BLaER1 treated with 17β-estradiol and CSF1 and Interleukin-3, amounts not matched to agents 10 nM and 100 nM (cell line): Measurements from ENCODE around the gene IL12RB1.

Experiments
- H3K27ac ChIP-seq, 11 experiments: shearing (Covaris generic); formaldehyde crosslinking; 2 replicates each; pipeline ENCODE4 v1.8.1; 2022
- H3K27me3 ChIP-seq, 11 experiments: shearing (Covaris generic); formaldehyde crosslinking; 2 replicates each; pipeline ENCODE4 v1.8.1; 2022
- H3K36me3 ChIP-seq, 11 experiments: shearing (Covaris generic); formaldehyde crosslinking; 2 replicates each; pipeline ENCODE4 v1.8.1; 2022
- H3K4me1 ChIP-seq, 10 experiments: shearing (Covaris generic); formaldehyde crosslinking; 2 replicates each; pipeline ENCODE4 v1.8.1; 2022
- H3K4me2 ChIP-seq, 11 experiments: shearing (Covaris generic); formaldehyde crosslinking; 2 replicates each; pipeline ENCODE4 v1.8.1; 2022
- H3K4me3 ChIP-seq, 10 experiments: shearing (Covaris generic); formaldehyde crosslinking; 2 replicates each; pipeline ENCODE4 v1.8.1; 2022
- H3K9ac ChIP-seq, 11 experiments: shearing (Covaris generic); formaldehyde crosslinking; 2 replicates each; pipeline ENCODE4 v1.8.1; 2022
- H3K9me3 ChIP-seq, 11 experiments: shearing (Covaris generic); formaldehyde crosslinking; replicated peaks in 1 of 11; 2 replicates each; pipeline ENCODE4 v1.8.1; 2022
- H4K20me1 ChIP-seq, 11 experiments: shearing (Covaris generic); formaldehyde crosslinking; 2 replicates each; pipeline ENCODE4 v1.8.1; 2022
- Cebpa-rat ChIP-seq, 11 experiments: shearing (Covaris generic); IDR thresholded peaks; 2 replicates each; pipeline ENCODE4 v1.8.1; 2022

Gene IL12RB1

GRCh38 chr19:18020212-18021085 lies 66.3 kb downstream of the IL12RB1 start:
- Histone ChIP-seq H3K27me3 (no peaks in the 10 kb centered on the region), H3K9ac (peak overlapping the region in 4 of 11 experiments; percentile 82 to 90 (median 89); a peak in 8 of 22 replicates), H3K4me2 (peak overlapping the region; percentile 85 to 99 (median 92); a peak in 20 of 22 replicates), H3K4me3 (no peak overlapping the region), H3K9me3 (no peaks in the 10 kb centered on the region), H3K36me3 (peaks cover 2 to 4% (median 4%) of the 10 kb centered on the region in 11 experiments), H3K4me1 (peaks cover 76 to 98% (median 82%) of the 10 kb centered on the region in 10 experiments), H4K20me1 (no peaks in the 10 kb centered on the region; a peak in 1 of 22 replicates), H3K27ac (peak overlapping the region; percentile 93 to 100 (median 99); a peak in 20 of 22 replicates)
- no peak for TF ChIP-seq Cebpa-rat (IDR thresholded peaks at IDR 0.05)

- H3K36me3 ChIP-seq: peaks cover 31 to 34% (median 33%) of the 10 kb centered on the region in 11 experiments
- peaks cover 0 to 22% (median 0%) of the 10 kb centered on the region in 11 experiments; a peak in 6 of 22 replicates for H4K20me1 ChIP-seq
- no peaks in the 10 kb centered on the region for H3K9me3 ChIP-seq
- H3K27me3 ChIP-seq: no peaks in the 10 kb centered on the region
- H3K4me2 ChIP-seq: peak overlapping the region; percentile 40 to 80 (median 68)
- no peak overlapping the region for H3K4me3 ChIP-seq
- peak overlapping the region; percentile 3 to 75 (median 66); a peak in 21 of 22 replicates for H3K27ac ChIP-seq
- TF ChIP-seq Cebpa-rat (IDR thresholded peaks at IDR 0.05): no peak
- H3K9ac ChIP-seq: peak overlapping the region; percentile 16 to 63 (median 50); a peak in 18 of 22 replicates
- H3K4me1 ChIP-seq: peaks cover 57 to 97% (median 70%) of the 10 kb centered on the region in 10 experiments
Observed at GRCh38 chr19:18017275-18018083, 69.3 kb downstream of the IL12RB1 start.

- H3K9me3 ChIP-seq: no peaks in the 10 kb centered on the region
- no peaks in the 10 kb centered on the region for H3K27me3 ChIP-seq
- no peak for TF ChIP-seq Cebpa-rat (IDR thresholded peaks at IDR 0.05)
- H3K36me3 ChIP-seq: peaks cover 42 to 45% (median 44%) of the 10 kb centered on the region in 11 experiments
- no peak overlapping the region for H3K4me3 ChIP-seq
- H4K20me1 ChIP-seq: peaks cover 0 to 23% (median 0%) of the 10 kb centered on the region in 11 experiments; a peak in 6 of 22 replicates
- H3K4me2 ChIP-seq: peak overlapping the region; percentile 40 to 80 (median 68); a peak in 21 of 22 replicates
- H3K9ac ChIP-seq: peak overlapping the region in 9 of 11 experiments; percentile 18 to 55 (median 49); a peak in 13 of 22 replicates
- H3K4me1 ChIP-seq: peaks cover 45 to 86% (median 59%) of the 10 kb centered on the region in 10 experiments
- H3K27ac ChIP-seq: peak overlapping the region; percentile 4 to 75 (median 66); a peak in 19 of 22 replicates
Observed at GRCh38 chr19:18016209-18016910, 70.4 kb downstream of the IL12RB1 start.

- Histone ChIP-seq H3K27ac (peak overlapping the region in 7 of 11 experiments; percentile 12 to 47 (median 35); a peak in 15 of 22 replicates), H3K4me2 (peak overlapping the region in 3 of 11 experiments; percentile 3 to 31 (median 10); a peak in 2 of 22 replicates), H4K20me1 (peaks cover 7 to 44% (median 15%) of the 10 kb centered on the region in 11 experiments; a peak in 16 of 22 replicates), H3K9me3 (no peaks in the 10 kb centered on the region), H3K9ac (peak overlapping the region in 5 of 11 experiments; percentile 7 to 33 (median 20); a peak in 2 of 22 replicates), H3K4me3 (no peak overlapping the region), H3K27me3 (no peaks in the 10 kb centered on the region), H3K36me3 (peaks cover 64 to 67% (median 66%) of the 10 kb centered on the region in 11 experiments), H3K4me1 (peaks cover 42 to 83% (median 60%) of the 10 kb centered on the region in 10 experiments)
- TF ChIP-seq Cebpa-rat (IDR thresholded peaks at IDR 0.05): no peak
Observed at GRCh38 chr19:18014197-18014596, 72.5 kb downstream of the IL12RB1 start.

- Histone ChIP-seq H3K4me1 (peaks cover 44 to 83% (median 63%) of the 10 kb centered on the region in 10 experiments), H3K9ac (peak overlapping the region in 5 of 11 experiments; percentile 7 to 33 (median 20); a peak in 3 of 22 replicates), H3K27ac (peak overlapping the region in 6 of 11 experiments; percentile 16 to 47 (median 33); a peak in 11 of 22 replicates), H3K9me3 (no peaks in the 10 kb centered on the region), H3K4me2 (peak overlapping the region in 3 of 11 experiments; percentile 3 to 31 (median 10); a peak in 4 of 22 replicates), H3K27me3 (no peaks in the 10 kb centered on the region), H3K36me3 (peaks cover 71 to 74% (median 73%) of the 10 kb centered on the region in 11 experiments), H3K4me3 (no peak overlapping the region), H4K20me1 (peaks cover 14 to 51% (median 22%) of the 10 kb centered on the region in 11 experiments; a peak in 21 of 22 replicates)
- no peak for TF ChIP-seq Cebpa-rat (IDR thresholded peaks at IDR 0.05)
Observed at GRCh38 chr19:18013210-18014111, 73.3 kb downstream of the IL12RB1 start.

GRCh38 chr19:18010149-18010548 lies 76.6 kb downstream of the IL12RB1 start:
- no peak for TF ChIP-seq Cebpa-rat (IDR thresholded peaks at IDR 0.05)

More at GRCh38 chr19:18010149-18010548, 76.6 kb downstream of the IL12RB1 start:
- peaks cover 0 to 5% (median 0%) of the 10 kb centered on the region in 11 experiments; a peak in 4 of 22 replicates for H3K9me3 ChIP-seq
- H3K36me3 ChIP-seq: peaks cover 69 to 83% (median 75%) of the 10 kb centered on the region in 11 experiments
- peak overlapping the region in 4 of 11 experiments; percentile 19 to 77 (median 26); a peak in 3 of 22 replicates for H3K27ac ChIP-seq
- H3K4me3 ChIP-seq: peak overlapping the region in 1 of 10 experiments; percentile 72; a peak in 2 of 20 replicates
- H3K27me3 ChIP-seq: no peaks in the 10 kb centered on the region
- peaks cover 36 to 70% (median 53%) of the 10 kb centered on the region in 10 experiments for H3K4me1 ChIP-seq
- peaks cover 33 to 75% (median 44%) of the 10 kb centered on the region in 11 experiments; a peak in 21 of 22 replicates for H4K20me1 ChIP-seq
- peak overlapping the region in 8 of 11 experiments; percentile 14 to 84 (median 24); a peak in 7 of 22 replicates for H3K9ac ChIP-seq
- peak overlapping the region in 2 of 11 experiments; percentile 98 to 99; a peak in 3 of 22 replicates for H3K4me2 ChIP-seq
